HG03196 (cell line): Measurements from ENCODE around the gene COMMD1.
"Not testable (repeated sequence)": the region's sequence is repeated elsewhere in the genome, so short reads cannot be mapped to it uniquely, and the experiment has no call there.

ENCODE experiments used
- ATAC-seq: cut with Tn5 transposase; IDR thresholded peaks from one replicate; pipeline ENCODE4 v1.9.1; 2021; ENCODE audit not compliant: unreplicated experiment

Gene COMMD1

DNA sequence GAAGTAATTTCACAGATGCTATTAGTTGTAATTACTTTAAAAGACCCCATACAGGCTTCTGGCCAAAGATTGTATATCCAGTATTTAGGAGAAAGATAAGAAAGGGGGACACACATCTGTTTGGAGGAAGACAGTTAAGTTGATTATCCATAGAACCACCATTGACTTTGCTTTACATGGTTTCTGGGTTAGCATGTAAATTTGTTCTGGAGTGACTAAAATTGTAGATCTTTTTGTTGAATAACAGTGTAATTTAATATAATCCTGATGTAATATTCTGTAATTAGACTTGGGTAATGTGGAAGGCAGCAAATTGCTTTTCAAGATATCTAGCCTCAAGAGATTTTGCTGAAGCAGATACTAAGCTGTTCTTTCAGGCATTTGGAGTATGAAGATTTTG, 17.2 kb downstream of the COMMD1 start:
- no peak for ATAC-seq

GRCh38 chr2:61924895-61925663, 19.6 kb downstream of the COMMD1 start:
- ATAC-seq = no peak

- ATAC-seq = no peak
Observed at GRCh38 chr2:61926531-61927477, 21.3 kb downstream of the COMMD1 start.

DNA sequence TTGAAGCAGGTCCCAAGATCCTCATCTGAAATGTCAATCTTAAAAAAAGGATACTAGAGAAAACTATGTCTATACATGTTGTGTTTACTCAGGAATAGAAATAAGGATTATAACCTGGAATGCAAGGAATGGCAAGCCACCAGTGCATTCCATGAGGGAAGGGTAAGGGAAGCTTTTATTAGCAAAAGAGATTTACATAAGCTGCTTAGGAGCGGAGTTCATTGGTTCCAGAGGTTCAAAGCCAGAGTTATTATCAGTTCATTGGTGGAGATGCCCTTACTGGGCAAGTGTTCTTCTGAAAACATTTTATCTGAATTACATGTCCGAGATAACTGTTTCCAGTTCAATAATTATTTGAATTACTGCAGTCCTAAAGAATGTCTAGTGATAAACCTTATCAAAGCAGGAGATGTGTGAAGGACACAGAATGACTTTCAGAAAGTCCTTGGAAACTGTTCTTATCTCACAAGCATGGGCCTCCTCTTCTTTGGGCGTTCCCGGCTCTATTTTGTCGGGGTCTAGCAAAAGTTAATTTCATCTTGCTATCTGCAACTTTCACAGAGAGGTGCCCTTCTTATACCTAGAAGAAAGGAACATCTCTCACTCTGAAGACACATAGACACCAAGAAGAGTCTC, 23.5 kb downstream of the COMMD1 start:
- ATAC-seq = no peak

- no peak for ATAC-seq
Observed at GRCh38 chr2:61937098-61937497, 31.6 kb downstream of the COMMD1 start.

DNA sequence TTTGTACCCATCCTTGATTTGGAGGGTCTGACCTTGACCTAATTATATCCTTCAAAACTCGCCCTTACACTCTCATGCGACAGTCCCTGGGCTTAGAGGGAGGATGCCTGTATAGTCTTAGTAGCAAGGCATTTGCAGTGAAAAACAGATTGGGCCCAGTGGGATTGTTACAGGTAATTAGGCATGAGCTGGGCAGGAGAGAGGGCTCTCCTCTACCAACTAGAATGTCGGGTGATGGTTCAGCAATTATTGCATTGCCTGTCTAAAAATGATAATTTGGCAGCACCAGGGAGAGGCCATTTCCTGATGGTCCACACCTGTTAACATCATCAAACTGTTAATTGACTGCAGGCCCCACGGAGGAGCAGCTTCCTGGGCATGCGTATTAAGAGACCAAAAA, 32.4 kb downstream of the COMMD1 start:
- no peak for ATAC-seq

GRCh38 chr2:61938511-61938910, 33.0 kb downstream of the COMMD1 start:
- ATAC-seq = no peak

- no peak for ATAC-seq
Observed at GRCh38 chr2:61943251-61943650, 37.8 kb downstream of the COMMD1 start.

- ATAC-seq = no peak
Observed at GRCh38 chr2:61946666-61947065, 41.2 kb downstream of the COMMD1 start.

- no peak for ATAC-seq
Observed at GRCh38 chr2:61948661-61949457, 43.4 kb downstream of the COMMD1 start.

- no peak for ATAC-seq
Observed at GRCh38 chr2:61949458-61949713, 43.9 kb downstream of the COMMD1 start.

GRCh38 chr2:61949714-61950560, 44.5 kb downstream of the COMMD1 start:
- ATAC-seq = no peak

- no peak for ATAC-seq
Observed at GRCh38 chr2:61950571-61951315, 45.3 kb downstream of the COMMD1 start.

- ATAC-seq = no peak
Observed at GRCh38 chr2:61951881-61952280, 46.4 kb downstream of the COMMD1 start.

GRCh38 chr2:61952288-61952687, 46.8 kb downstream of the COMMD1 start:
- ATAC-seq = no peak

GRCh38 chr2:61954856-61955255, 49.4 kb downstream of the COMMD1 start:
- not testable (repeated sequence) for ATAC-seq

DNA sequence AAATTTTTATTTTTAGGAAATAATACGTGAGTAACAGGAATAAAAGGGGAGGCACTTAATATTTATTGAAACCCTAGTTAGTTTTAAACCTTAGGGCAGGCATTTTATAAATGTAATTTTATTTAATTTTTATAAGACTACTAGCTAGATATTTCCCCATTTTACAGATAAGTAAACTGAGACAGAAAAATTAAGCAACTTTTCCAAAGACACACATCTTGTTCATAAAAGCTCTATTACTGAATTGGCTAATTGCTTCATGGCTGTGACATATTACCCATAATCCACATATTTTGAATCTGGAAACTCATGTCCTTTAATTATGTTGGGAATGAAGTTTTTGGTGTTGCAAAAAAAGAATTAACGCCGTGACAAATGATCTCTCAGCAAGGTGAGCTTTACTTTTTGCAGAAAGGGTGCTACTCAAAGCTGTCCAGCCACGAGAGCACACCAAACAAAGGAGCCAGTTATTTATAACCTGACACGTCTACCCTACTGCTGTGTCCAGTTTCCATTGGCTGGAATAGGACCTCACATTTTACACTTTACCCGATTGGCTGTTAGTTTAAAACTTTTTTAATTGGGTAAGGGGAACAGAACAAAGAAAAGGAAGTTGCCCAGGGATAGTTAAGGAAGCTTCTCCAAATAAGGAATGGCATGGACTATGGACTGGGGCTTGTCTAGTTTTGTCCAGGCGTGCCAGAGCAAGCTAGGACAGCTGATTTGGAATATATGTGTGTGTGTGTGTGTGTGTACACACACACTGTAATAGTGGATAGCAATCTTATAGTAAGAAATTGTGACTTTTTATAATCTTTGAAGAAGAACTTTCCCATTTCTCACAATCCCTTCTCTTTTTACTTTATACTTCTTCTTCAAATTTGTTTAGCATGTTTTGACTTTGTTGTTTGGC, 54.2 kb downstream of the COMMD1 start:
- ATAC-seq = no peak

GRCh38 chr2:61961231-61961901, 55.9 kb downstream of the COMMD1 start:
- ATAC-seq = no peak
